Epidermal melanocyte (primary cell): Measurements from ENCODE around the gene ACBD5.
A peak's percentile ranks its signal among the peaks of the same experiment; 100 is the strongest.
"Not testable (repeated sequence)": the region's sequence is repeated elsewhere in the genome, so short reads cannot be mapped to it uniquely, and the experiment has no call there.

Experiments
- DNase-seq: peaks from one replicate; pipeline ENCODE4 v3.0.0; 2011; ENCODE audit warnings: low spot score; ENCODE audit not compliant: insufficient read length

ACBD5 gene

GRCh38 chr10:27241652-27242472 is 1.3 kb upstream of the ACBD5 start:
- peak; percentile 73 for DNase-seq

- no peak for DNase-seq
These were observed 534 bp upstream of the ACBD5 start for GRCh38 chr10:27241010-27241651.

GRCh38 chr10:27237531-27237930 is 3.1 kb downstream of the ACBD5 start:
- not testable (repeated sequence) for DNase-seq

GRCh38 chr10:27236589-27237128 is 3.9 kb downstream of the ACBD5 start:
- not testable (repeated sequence) for DNase-seq

GRCh38 chr10:27235706-27236105 is 4.9 kb downstream of the ACBD5 start:
- DNase-seq, result no peak

- DNase-seq, result no peak
These were observed 10.6 kb downstream of the ACBD5 start for GRCh38 chr10:27230022-27230421.

GRCh38 chr10:27225642-27226257 is 14.8 kb downstream of the ACBD5 start:
- DNase-seq, result no peak

GRCh38 chr10:27225011-27225590 is 15.5 kb downstream of the ACBD5 start:
- no peak for DNase-seq

- DNase-seq, result no peak
These were observed 16.6 kb downstream of the ACBD5 start for GRCh38 chr10:27223964-27224363.

GRCh38 chr10:27207350-27207749 is 33.2 kb downstream of the ACBD5 start:
- no peak for DNase-seq

- DNase-seq, result no peak
These were observed 36.8 kb downstream of the ACBD5 start for GRCh38 chr10:27203806-27204205.

- DNase-seq, result no peak
These were observed 42.5 kb downstream of the ACBD5 start for GRCh38 chr10:27197980-27198620.

GRCh38 chr10:27192284-27192683 is 48.3 kb downstream of the ACBD5 start:
- peak; percentile 66 for DNase-seq

GRCh38 chr10:27190508-27190907 is 50.1 kb downstream of the ACBD5 start:
- no peak for DNase-seq

- DNase-seq, result no peak
These were observed 51.7 kb downstream of the ACBD5 start for GRCh38 chr10:27188897-27189296.

- no peak for DNase-seq
These were observed 52.3 kb downstream of the ACBD5 start for GRCh38 chr10:27188259-27188658.

GRCh38 chr10:27169849-27170248 is 70.7 kb downstream of the ACBD5 start:
- DNase-seq, result no peak

GRCh38 chr10:27158421-27158820 is 82.2 kb downstream of the ACBD5 start:
- no peak for DNase-seq

- no peak for DNase-seq
These were observed 83.4 kb downstream of the ACBD5 start for GRCh38 chr10:27157150-27157549.

GRCh38 chr10:27156566-27156965 is 84.0 kb downstream of the ACBD5 start:
- not testable (repeated sequence) for DNase-seq

- DNase-seq, result peak; percentile 76
These were observed 85.4 kb downstream of the ACBD5 start, which contains the start of gene MASTL for GRCh38 chr10:27155066-27155754. Gene MASTL, plus strand, starts transcription at chr10:27155352. Its CDS starts 75 bp downstream, at chr10:27155427.
